RWPE2 (cell line): Measurements from ENCODE around the gene HOXC4.

Source experiments
- ATAC-seq: fragments of 200-7000 bp; cut with Tn5 transposase; 3 replicates; pipeline ENCODE4 v1.9.1; 2021; ENCODE audit warnings: low read depth
- DNase-seq: peaks from one replicate; pipeline ENCODE4 v3.0.0-alpha.2; 2020; ENCODE audit warnings: low spot score
- H3K27ac ChIP-seq: fragments of 450-650 bp; 2 replicates; pipeline ENCODE4 v1.5.1; 2017; ENCODE audit warnings: mild to moderate bottlenecking; ENCODE audit not compliant: poor library complexity, severe bottlenecking
- H3K27me3 ChIP-seq: fragments of 250-450 bp; sonication (Bioruptor Pico); 2 replicates; pipeline ENCODE4 v1.5.1; 2021; ENCODE audit warnings: mild to moderate bottlenecking, moderate library complexity; ENCODE audit not compliant: insufficient read depth, poor library complexity, severe bottlenecking
- H3K36me3 ChIP-seq: fragments of 250-450 bp; sonication (Bioruptor Pico); 2 replicates; pipeline ENCODE4 v1.5.1; 2020; ENCODE audit warnings: low read depth, mild to moderate bottlenecking, moderate library complexity
- H3K4me1 ChIP-seq: fragments of 250-450 bp; sonication (Bioruptor Pico); 2 replicates; pipeline ENCODE4 v1.5.1; 2021; ENCODE audit warnings: mild to moderate bottlenecking, moderate library complexity; ENCODE audit not compliant: insufficient read depth, poor library complexity, severe bottlenecking
- H3K4me3 ChIP-seq: fragments of 250-450 bp; sonication (Bioruptor Pico); 2 replicates; pipeline ENCODE4 v1.5.1; 2021; ENCODE audit warnings: mild to moderate bottlenecking, moderate library complexity; ENCODE audit not compliant: severe bottlenecking
- H3K9me3 ChIP-seq: fragments of 250-450 bp; sonication (Bioruptor Pico); 2 replicates; pipeline ENCODE4 v1.5.1; 2021; ENCODE audit warnings: mild to moderate bottlenecking, moderate library complexity; ENCODE audit not compliant: severe bottlenecking
- TF ChIP-seq, protein P1 (sequence below): fragments of 450-650 bp; IDR thresholded peaks from one replicate; pipeline ENCODE4 v1.5.1; 2017; ENCODE audit warnings: mild to moderate bottlenecking, moderate library complexity; ENCODE audit not compliant: poor library complexity, severe bottlenecking

The HOXC4 gene

DNA sequence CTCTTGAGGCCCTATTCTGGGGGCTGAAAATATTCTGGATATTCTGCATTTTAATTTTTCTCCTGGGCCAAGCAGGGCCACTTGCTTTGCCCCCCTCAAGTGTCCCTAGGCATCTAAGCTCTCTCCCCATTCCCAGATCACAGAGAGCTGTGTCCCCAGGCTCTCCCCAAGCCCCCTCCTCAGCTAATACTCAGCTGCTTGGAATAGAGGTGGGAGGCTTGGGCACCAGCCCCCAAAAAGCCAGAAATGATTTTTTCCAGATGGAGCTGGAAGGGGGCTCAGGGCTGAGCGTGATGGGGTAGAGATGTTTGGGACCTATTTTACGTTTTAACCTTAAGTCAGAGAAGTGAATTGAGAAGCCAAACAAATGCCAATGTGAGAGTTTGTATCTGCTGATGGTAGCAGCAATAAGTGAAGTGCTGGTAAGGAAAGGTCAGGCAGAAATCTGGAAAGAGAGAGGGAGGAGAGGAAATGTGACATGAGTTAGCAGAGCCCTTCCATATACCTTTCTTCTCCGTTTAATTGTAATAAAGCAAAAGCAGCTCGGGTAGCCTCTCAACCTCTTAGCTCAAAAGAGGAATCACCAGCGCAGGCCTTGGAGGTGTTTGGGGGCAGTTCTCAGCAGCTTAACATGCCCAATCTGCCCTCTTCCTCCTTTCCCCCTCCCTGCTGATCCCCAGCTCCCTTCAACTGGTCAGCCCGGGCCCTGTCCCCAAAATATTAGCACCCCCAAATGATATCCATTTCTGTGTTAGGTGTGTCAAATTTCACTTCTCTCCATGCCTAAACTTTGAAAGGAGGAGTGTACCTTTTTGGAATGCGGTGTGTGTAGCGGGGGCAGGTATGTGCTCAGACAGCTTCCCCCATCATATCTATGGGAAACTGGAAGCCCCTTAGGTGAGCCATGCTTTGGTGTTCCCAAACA is 30.4 kb upstream of the HOXC4 start:
- ATAC-seq (no peak), DNase-seq (no peak)
- Histone ChIP-seq H3K36me3 (no peaks in the 10 kb centered on the region), H3K4me1 (no peaks in the 10 kb centered on the region), H3K27me3 (peaks cover 78% of the 10 kb centered on the region), H3K27ac (no peak overlapping the region), H3K4me3 (no peak overlapping the region), H3K9me3 (no peaks in the 10 kb centered on the region)
- TF ChIP-seq, protein P1, sequence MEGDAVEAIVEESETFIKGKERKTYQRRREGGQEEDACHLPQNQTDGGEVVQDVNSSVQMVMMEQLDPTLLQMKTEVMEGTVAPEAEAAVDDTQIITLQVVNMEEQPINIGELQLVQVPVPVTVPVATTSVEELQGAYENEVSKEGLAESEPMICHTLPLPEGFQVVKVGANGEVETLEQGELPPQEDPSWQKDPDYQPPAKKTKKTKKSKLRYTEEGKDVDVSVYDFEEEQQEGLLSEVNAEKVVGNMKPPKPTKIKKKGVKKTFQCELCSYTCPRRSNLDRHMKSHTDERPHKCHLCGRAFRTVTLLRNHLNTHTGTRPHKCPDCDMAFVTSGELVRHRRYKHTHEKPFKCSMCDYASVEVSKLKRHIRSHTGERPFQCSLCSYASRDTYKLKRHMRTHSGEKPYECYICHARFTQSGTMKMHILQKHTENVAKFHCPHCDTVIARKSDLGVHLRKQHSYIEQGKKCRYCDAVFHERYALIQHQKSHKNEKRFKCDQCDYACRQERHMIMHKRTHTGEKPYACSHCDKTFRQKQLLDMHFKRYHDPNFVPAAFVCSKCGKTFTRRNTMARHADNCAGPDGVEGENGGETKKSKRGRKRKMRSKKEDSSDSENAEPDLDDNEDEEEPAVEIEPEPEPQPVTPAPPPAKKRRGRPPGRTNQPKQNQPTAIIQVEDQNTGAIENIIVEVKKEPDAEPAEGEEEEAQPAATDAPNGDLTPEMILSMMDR, result no peak

DNA sequence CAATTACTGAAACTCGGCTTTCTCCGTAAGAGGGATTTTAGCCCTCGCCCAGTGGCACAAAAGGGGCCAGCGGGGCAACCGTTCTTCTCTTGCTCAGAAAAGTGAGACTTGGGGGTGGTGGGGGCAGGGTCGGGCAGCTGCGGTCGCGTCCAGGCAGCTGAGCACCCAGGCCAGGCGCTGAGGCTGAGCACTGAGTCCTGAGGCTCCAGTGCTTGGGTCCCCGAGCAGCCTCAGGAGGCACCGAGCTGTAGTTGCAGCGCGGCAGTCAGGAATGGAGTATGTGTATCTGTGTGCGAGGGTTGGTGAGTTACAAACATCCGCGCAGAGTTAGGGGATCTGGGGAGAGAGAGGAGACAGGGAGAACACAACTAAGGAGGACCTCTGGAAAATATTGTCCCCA is 29.5 kb upstream of the HOXC4 start:
- no peaks in the 10 kb centered on the region for H3K4me1 ChIP-seq
- ATAC-seq, result no peak

DNA sequence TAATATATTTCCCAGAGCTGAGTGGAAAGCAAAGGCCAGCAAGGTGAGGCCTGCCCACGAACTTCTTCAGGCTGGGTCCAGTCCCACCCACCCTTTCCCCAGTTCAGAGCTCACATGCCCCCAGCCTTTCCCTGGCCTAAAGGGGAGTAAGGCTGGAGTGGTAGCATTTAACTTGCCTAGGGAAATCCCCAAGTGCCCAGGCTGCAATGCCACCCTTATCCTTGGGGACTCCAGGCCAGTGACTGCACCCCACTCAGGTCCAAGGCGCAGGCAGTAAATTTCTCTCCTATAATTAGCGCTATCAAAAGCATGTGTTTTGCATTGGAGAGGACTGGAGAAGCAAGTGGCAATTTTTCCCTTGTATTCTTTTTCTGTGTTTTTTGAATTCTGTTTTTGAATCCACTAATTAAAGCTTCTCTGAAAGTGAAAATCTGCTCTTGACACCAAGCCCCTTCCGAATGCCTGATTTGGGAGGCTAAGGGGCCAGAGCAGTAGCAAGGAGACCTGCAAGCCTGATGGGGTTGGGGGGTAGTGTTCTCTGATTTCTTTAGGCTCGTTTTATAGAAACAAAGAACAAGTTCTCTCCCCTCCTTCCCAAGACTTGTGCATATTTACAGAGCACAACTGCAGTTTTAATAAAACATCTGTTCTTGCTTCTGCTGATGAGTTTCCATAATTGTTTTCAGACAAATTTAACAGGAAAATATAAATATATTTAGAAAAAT is 28.9 kb upstream of the HOXC4 start:
- TF ChIP-seq, protein P1, result no peak
- peaks cover 88% of the 10 kb centered on the region for H3K27me3 ChIP-seq
- no peak overlapping the region for H3K27ac ChIP-seq
- no peaks in the 10 kb centered on the region for H3K9me3 ChIP-seq
- ATAC-seq (no peak), DNase-seq (no peak)
- no peak overlapping the region for H3K4me3 ChIP-seq
- no peaks in the 10 kb centered on the region for H3K36me3 ChIP-seq
- no peaks in the 10 kb centered on the region for H3K4me1 ChIP-seq

More for the DNA sequence above, 29.5 kb upstream of the HOXC4 start:
- H3K27ac ChIP-seq, result no peak overlapping the region
- H3K9me3 ChIP-seq, result no peaks in the 10 kb centered on the region
- H3K4me3 ChIP-seq, result no peak overlapping the region
- H3K36me3 ChIP-seq, result no peaks in the 10 kb centered on the region
- DNase-seq, result no peak
- TF ChIP-seq, protein P1, result no peak
- H3K27me3 ChIP-seq, result peaks cover 86% of the 10 kb centered on the region

DNA sequence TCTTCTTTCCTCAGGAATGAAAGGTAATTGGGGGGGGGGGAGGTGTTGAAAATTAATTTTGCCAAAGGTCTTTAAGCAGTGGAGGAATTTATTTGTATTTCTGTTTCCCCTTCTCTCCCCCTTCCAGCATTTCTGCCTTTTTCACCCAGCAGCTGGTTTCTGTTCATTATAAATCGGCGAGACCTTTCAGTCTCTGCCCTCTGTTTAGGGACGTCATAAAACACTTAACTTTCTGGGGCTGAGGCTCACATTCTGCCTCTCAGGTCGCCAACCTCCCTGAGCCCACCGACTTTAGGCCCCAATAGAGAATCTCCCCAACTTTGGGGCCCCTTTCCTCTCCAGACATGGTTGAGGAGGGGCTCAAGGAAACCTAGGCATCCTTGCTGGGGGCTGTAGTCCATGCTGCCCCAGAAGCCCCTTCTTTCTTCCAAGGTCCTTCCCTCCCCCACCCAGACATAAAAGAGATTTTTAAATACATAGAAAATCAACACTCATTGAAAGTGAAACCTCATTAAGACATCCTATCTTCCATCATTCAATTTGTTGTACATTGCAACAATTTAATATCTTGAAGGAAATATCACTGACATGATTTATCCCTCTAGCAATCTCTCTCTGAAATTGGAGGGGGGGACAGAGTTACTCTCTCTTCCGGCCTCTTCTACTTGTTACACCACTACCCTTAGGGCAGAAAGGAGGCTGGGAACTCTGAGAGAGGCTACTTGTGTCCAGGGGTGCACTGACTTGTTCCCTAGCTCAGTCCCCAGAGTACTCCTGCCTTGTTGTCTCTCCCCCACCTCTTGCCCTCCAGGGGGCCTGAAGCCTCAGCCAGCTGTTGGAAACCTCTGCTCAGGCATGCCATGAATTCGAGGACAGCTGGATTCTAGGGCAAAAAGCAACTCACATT is 27.9 kb upstream of the HOXC4 start:
- H3K9me3 ChIP-seq, result no peaks in the 10 kb centered on the region
- no peaks in the 10 kb centered on the region for H3K36me3 ChIP-seq
- ATAC-seq, result no peak
- no peak overlapping the region for H3K4me3 ChIP-seq
- H3K27me3 ChIP-seq, result peaks cover 90% of the 10 kb centered on the region
- DNase-seq, result no peak
- TF ChIP-seq, protein P1, result no peak
- no peaks in the 10 kb centered on the region for H3K4me1 ChIP-seq
- H3K27ac ChIP-seq, result no peak overlapping the region
